Ascending aorta (tissue), 2 donors: ENCODE data around the gene TCERG1L. TPM values are rescaled to one million over a fixed set of nuclear protein-coding genes. Genes with fewer than 3 reads are reported as not detected.
A peak's percentile ranks its signal among the peaks of the same experiment; 100 is the strongest.

Source experiments
- DNase-seq, 2 donors: peaks; one replicate each; pipeline ENCODE4 v3.0.0-alpha.2; 2019; ENCODE audit warnings: low spot score in 2 of 2
- H3K27ac ChIP-seq, 2 donors: fragments of 200-600 bp; sonication (generic); one replicate each; pipeline ENCODE4 v1.5.1; 2016 to 2017; ENCODE audit warnings: mild to moderate bottlenecking in 1 of 2
- H3K27me3 ChIP-seq: fragments of 200-600 bp; sonication (generic); one replicate; pipeline ENCODE4 v1.5.1; 2017
- H3K36me3 ChIP-seq, 2 donors: fragments of 200-600 bp; sonication (generic); one replicate each; pipeline ENCODE4 v1.5.1; 2016
- H3K4me1 ChIP-seq, 2 donors: fragments of 200-600 bp; sonication (generic); one replicate each; pipeline ENCODE4 v1.5.1; 2016 to 2017; ENCODE audit warnings: mild to moderate bottlenecking in 1 of 2
- H3K4me3 ChIP-seq, 2 donors: fragments of 200-600 bp; sonication (generic); one replicate each; pipeline ENCODE4 v1.5.1; 2016 to 2017; ENCODE audit warnings: mild to moderate bottlenecking in 1 of 2
- H3K9me3 ChIP-seq, 2 donors: fragments of 200-600 bp; sonication (generic); one replicate each; pipeline ENCODE4 v1.5.1; 2016
- CTCF ChIP-seq, 3 experiments: fragments of 200-600 bp in 2 of 3; fragments of 450-650 bp in 1 of 3; sonication (generic) in 2 of 3; IDR thresholded peaks; one replicate each; pipeline ENCODE4 v1.5.1; 2016 to 2019; ENCODE audit warnings: antibody characterized with exemption in 3 of 3, mild to moderate bottlenecking in 1 of 3, moderate library complexity in 1 of 3
- intact Hi-C: fragments of 100-400 bp; cut with DNase I; formaldehyde crosslinking; loops from one replicate; pipeline ENCODE4 v1.15.1; 2023
- total RNA-seq: library from RNA; depleted of rRNA; stranded (reverse); fragments of >200 nt; gene quantifications from one replicate; pipeline ENCODE4 v1.1.0, GENCODE V29; 2016

TCERG1L gene
- total RNA-seq, 1 donor from 2014 or later = not detected

GRCh38 chr10:131188494-131188893 lies 123.0 kb downstream of the TCERG1L start:
- H3K9me3 ChIP-seq = peaks cover 0 to 4% of the 10 kb centered on the region in 2 donors
- H3K27me3 ChIP-seq = no peaks in the 10 kb centered on the region
- H3K27ac ChIP-seq = no peak overlapping the region
- no peaks in the 10 kb centered on the region for H3K36me3 ChIP-seq
- H3K4me3 ChIP-seq = no peak overlapping the region
- no peak for DNase-seq
- intact Hi-C loops = no loop called here
- TF ChIP-seq CTCF (IDR thresholded peaks at IDR 0.05) = no peak
- H3K4me1 ChIP-seq = no peaks in the 10 kb centered on the region

- H3K27ac ChIP-seq = no peak overlapping the region
- intact Hi-C loops = no loop called here
- H3K4me3 ChIP-seq = no peak overlapping the region
- no peaks in the 10 kb centered on the region for H3K4me1 ChIP-seq
- peaks cover 0 to 3% of the 10 kb centered on the region in 2 donors for H3K9me3 ChIP-seq
- H3K27me3 ChIP-seq = no peaks in the 10 kb centered on the region
- no peaks in the 10 kb centered on the region for H3K36me3 ChIP-seq
- TF ChIP-seq CTCF (IDR thresholded peaks at IDR 0.05) = no peak
- peak in 1 of 2 donors; percentile 22 for DNase-seq
Observed at GRCh38 chr10:131187926-131188325, 123.6 kb downstream of the TCERG1L start.

- TF ChIP-seq CTCF (IDR thresholded peaks at IDR 0.05) = no peak
- DNase-seq = peak in 1 of 2 donors; percentile 35
- Histone ChIP-seq H3K4me3 (no peak overlapping the region), H3K9me3 (no peaks in the 10 kb centered on the region), H3K4me1 (no peaks in the 10 kb centered on the region), H3K27ac (no peak overlapping the region), H3K36me3 (no peaks in the 10 kb centered on the region), H3K27me3 (no peaks in the 10 kb centered on the region)
- intact Hi-C loops = no loop called here
Observed at GRCh38 chr10:131187274-131187673, 124.2 kb downstream of the TCERG1L start.

GRCh38 chr10:131186547-131187253 lies 124.8 kb downstream of the TCERG1L start:
- intact Hi-C loops = no loop called here
- Histone ChIP-seq H3K27me3 (no peaks in the 10 kb centered on the region), H3K36me3 (no peaks in the 10 kb centered on the region), H3K4me1 (no peaks in the 10 kb centered on the region), H3K9me3 (no peaks in the 10 kb centered on the region), H3K4me3 (no peak overlapping the region), H3K27ac (no peak overlapping the region)
- TF ChIP-seq CTCF (IDR thresholded peaks at IDR 0.05) = no peak
- peak in 1 of 2 donors; percentile 38 for DNase-seq

- no peak overlapping the region for H3K27ac ChIP-seq
- no peaks in the 10 kb centered on the region for H3K4me1 ChIP-seq
- H3K9me3 ChIP-seq = no peaks in the 10 kb centered on the region
- no peak for TF ChIP-seq CTCF (IDR thresholded peaks at IDR 0.05)
- no peaks in the 10 kb centered on the region for H3K27me3 ChIP-seq
- intact Hi-C loops = no loop called here
- H3K36me3 ChIP-seq = no peaks in the 10 kb centered on the region
- DNase-seq = no peak
- no peak overlapping the region for H3K4me3 ChIP-seq
Observed at GRCh38 chr10:131184503-131184902, 127.0 kb downstream of the TCERG1L start.
